PC-9 (cell line): ENCODE results near the gene PBX3.

ENCODE experiments used
- CTCF ChIP-seq: fragments of 200-600 bp; sonication (generic); conservative IDR thresholded peaks from 2 replicates; pipeline ENCODE4 v1.6.1; 2017; ENCODE audit warnings: mixed run types, antibody characterized with exemption, mild to moderate bottlenecking, moderate library complexity
- EZH2 ChIP-seq: fragments of 200-600 bp; sonication (generic); IDR thresholded peaks from 2 replicates; pipeline ENCODE4 v1.8.0; 2017; ENCODE audit warnings: antibody characterized with exemption, low read depth

- TF ChIP-seq CTCF (no peak), EZH2 (no peak)
Measured at GRCh38 chr9:125991886-125992529, 244.8 kb downstream of the PBX3 start.
